CD14-positive monocyte (primary cell): ENCODE measurements around the gene HDAC6. TPM values are rescaled to one million over a fixed set of nuclear protein-coding genes. Genes with fewer than 3 reads are reported as not detected.

Experiments
- DNase-seq, 3 donors: peaks; one replicate each; pipeline ENCODE4 v3.0.0-alpha.2; 2011 to 2022
- H2AFZ ChIP-seq: 2 replicates; pipeline ENCODE4 v1.6.0; 2012; ENCODE audit warnings: mild to moderate bottlenecking, low read depth, low read length, inconsistent platforms; ENCODE audit not compliant: insufficient read depth, poor library complexity, severe bottlenecking
- H3K27ac ChIP-seq, 2 donors: 1 replicate in 1 of 2; 2 replicates in 1 of 2; pipeline ENCODE4 v1.5.1; 2012 to 2013; ENCODE audit warnings: low read length in 2 of 2, control low read depth in 1 of 2, inconsistent platforms in 1 of 2, low read depth in 1 of 2, mild to moderate bottlenecking in 1 of 2
- H3K27me3 ChIP-seq, 2 donors: one replicate each; pipeline versions ENCODE4 v1.6.0 to v1.6.1; 2011 to 2013; ENCODE audit warnings: low read length in 2 of 2; ENCODE audit not compliant: control insufficient read depth in 2 of 2, insufficient read depth in 2 of 2
- H3K36me3 ChIP-seq, 2 donors: replicated peaks in 1 of 2; 1 replicate in 1 of 2; 2 replicates in 1 of 2; pipeline versions ENCODE4 v1.5.1 to v1.6.1; 2012 to 2013; ENCODE audit warnings: low read length in 2 of 2, control low read depth in 1 of 2, inconsistent platforms in 1 of 2, mild to moderate bottlenecking in 1 of 2; ENCODE audit not compliant: insufficient read depth in 2 of 2, control insufficient read depth in 1 of 2
- H3K4me1 ChIP-seq, 2 donors: 1 replicate in 1 of 2; 2 replicates in 1 of 2; pipeline versions ENCODE4 v1.5.1 to v1.6.1; 2012 to 2013; ENCODE audit warnings: low read length in 2 of 2, control low read depth in 1 of 2, inconsistent platforms in 1 of 2, mild to moderate bottlenecking in 1 of 2, moderate library complexity in 1 of 2; ENCODE audit not compliant: insufficient read depth in 2 of 2, control insufficient read depth in 1 of 2
- H3K4me2 ChIP-seq: replicated peaks from 2 replicates; pipeline ENCODE3; 2012; ENCODE audit warnings: low read length, moderate library complexity, mild to moderate bottlenecking; ENCODE audit not compliant: poor library complexity, severe bottlenecking; ENCODE audit errors: extremely low read depth
- H3K4me3 ChIP-seq, 3 experiments: fragments of 200-600 bp in 1 of 3; sonication (generic) in 1 of 3; replicated peaks in 1 of 3; 1 replicate in 2 of 3; 2 replicates in 1 of 3; pipeline ENCODE4 v1.5.1; 2011 to 2013; ENCODE audit warnings: low read length in 3 of 3, mild to moderate bottlenecking in 3 of 3, control low read depth in 2 of 3, low read depth in 2 of 3, inconsistent platforms in 1 of 3, moderate library complexity in 1 of 3
- H3K79me2 ChIP-seq: 2 replicates; pipeline ENCODE4 v1.6.0; 2012; ENCODE audit warnings: mild to moderate bottlenecking, control low read depth, inconsistent platforms, low read length, moderate library complexity; ENCODE audit not compliant: insufficient read depth
- H3K9ac ChIP-seq: 2 replicates; pipeline ENCODE4 v1.6.0; 2017; ENCODE audit warnings: low read length, mild to moderate bottlenecking; ENCODE audit not compliant: insufficient read depth, poor library complexity, severe bottlenecking
- H3K9me3 ChIP-seq, 2 donors: replicated peaks in 1 of 2; 1 replicate in 1 of 2; 2 replicates in 1 of 2; pipeline versions ENCODE4 v1.5.1 to v1.6.1; 2012 to 2013; ENCODE audit warnings: low read length in 2 of 2, control low read depth in 1 of 2; ENCODE audit not compliant: control insufficient read depth in 1 of 2, insufficient read depth in 1 of 2
- H4K20me1 ChIP-seq: 2 replicates; pipeline ENCODE4 v1.6.0; 2012; ENCODE audit warnings: mild to moderate bottlenecking, low read length, control low read depth, moderate library complexity; ENCODE audit not compliant: insufficient read depth
- H3K27ac Mint-ChIP-seq, 7 donors: one replicate each; pipeline ENCODE4 v1.8.0; 2020; ENCODE audit warnings: mild to moderate bottlenecking in 7 of 7, mixed read lengths in 7 of 7, moderate library complexity in 6 of 7, inconsistent platforms in 2 of 7
- H3K27me3 Mint-ChIP-seq, 3 donors: one replicate each; pipeline ENCODE4 v1.8.0; 2021 to 2022; ENCODE audit warnings: low read depth in 3 of 3, mild to moderate bottlenecking in 3 of 3, mixed read lengths in 3 of 3, moderate library complexity in 3 of 3, inconsistent platforms in 1 of 3
- H3K36me3 Mint-ChIP-seq, 2 donors: one replicate each; pipeline ENCODE4 v1.8.0; 2020; ENCODE audit warnings: mixed read lengths in 2 of 2, inconsistent platforms in 1 of 2, mild to moderate bottlenecking in 1 of 2
- H3K4me1 Mint-ChIP-seq: one replicate; pipeline ENCODE4 v1.8.0; 2020; ENCODE audit warnings: mild to moderate bottlenecking, mixed read lengths
- H3K4me3 Mint-ChIP-seq, 2 donors: one replicate each; pipeline ENCODE4 v1.8.0; 2020; ENCODE audit warnings: mild to moderate bottlenecking in 2 of 2, mixed read lengths in 2 of 2, moderate library complexity in 1 of 2
- H3K9me3 Mint-ChIP-seq, 7 donors: one replicate each; pipeline ENCODE4 v1.8.0; 2020 to 2022; ENCODE audit warnings: mixed read lengths in 7 of 7, mild to moderate bottlenecking in 6 of 7, moderate library complexity in 6 of 7, inconsistent platforms in 2 of 7
- CTCF ChIP-seq: fragments of 200-600 bp; IDR thresholded peaks from one replicate; pipeline ENCODE4 v1.8.0; 2022; ENCODE audit warnings: antibody characterized with exemption, mild to moderate bottlenecking
- WGBS: methylation state at CpG from one replicate; pipeline ENCODE4 v1.1.5; 2013; ENCODE audit warnings: missing lambda C conversion rate; ENCODE audit not compliant: insufficient coverage; 5-methylcytosine and 5-hydroxymethylcytosine counted together
- intact Hi-C, 2 donors: fragments of 100-400 bp; cut with micrococcal nuclease; formaldehyde crosslinking; loops; one replicate each; pipeline versions ENCODE4 v1.15.0 to v1.15.1; 2023
- polyA plus RNA-seq, 3 donors: library from polyadenylated mRNA; depleted of rRNA in 1 of 3; unstranded in 2 of 3; stranded (reverse) in 1 of 3; fragments of 300-500 nt in 2 of 3; fragments of >200 nt in 1 of 3; fragmentation: Illumina TruSeq in 2 of 3; gene quantifications; 1 replicate in 2 of 3; 2 replicates in 1 of 3; pipeline ENCODE4 v1.2.3, GENCODE V29; 2012 to 2021

Gene HDAC6
- polyA plus RNA-seq, 3 donors: 12.7 to 67.0 (median 19.7) TPM

GRCh38 chrX:48753708-48754228 is 48.1 kb upstream of the HDAC6 start:
- no peak overlapping the region for H2AFZ ChIP-seq
- H3K4me1 ChIP-seq: peaks cover 13 to 20% of the 10 kb centered on the region in 2 donors
- H3K27me3 ChIP-seq: no peaks in the 10 kb centered on the region
- no peak for TF ChIP-seq CTCF
- H3K79me2 ChIP-seq: no peaks in the 10 kb centered on the region
- 100% methylated on average over 1 of the region's 8 CpGs for WGBS
- H3K4me3 ChIP-seq: no peak overlapping the region
- Mint-ChIP-seq H3K27ac (peak overlapping the region in 1 of 7 donors; percentile 11), H3K9me3 (peaks cover 0 to 7% (median 0%) of the 10 kb centered on the region in 7 donors), H3K27me3 (peaks cover 0 to 7% (median 0%) of the 10 kb centered on the region in 3 donors), H3K4me3 (no peak overlapping the region), H3K36me3 (no peaks in the 10 kb centered on the region), H3K4me1 (peaks cover 22% of the 10 kb centered on the region)
- H4K20me1 ChIP-seq: no peaks in the 10 kb centered on the region
- H3K36me3 ChIP-seq: no peaks in the 10 kb centered on the region
- no peaks in the 10 kb centered on the region for H3K9me3 ChIP-seq
- DNase-seq: no peak
- intact Hi-C loops: no loop called here
- no peak overlapping the region for H3K9ac ChIP-seq
- H3K27ac ChIP-seq: no peak overlapping the region
- no peak overlapping the region for H3K4me2 ChIP-seq

GRCh38 chrX:48754238-48754637 is 47.6 kb upstream of the HDAC6 start:
- H3K9ac ChIP-seq: no peak overlapping the region
- TF ChIP-seq CTCF: no peak
- no peaks in the 10 kb centered on the region for H3K27me3 ChIP-seq
- Mint-ChIP-seq H3K4me3 (no peak overlapping the region), H3K4me1 (peaks cover 22% of the 10 kb centered on the region), H3K36me3 (no peaks in the 10 kb centered on the region), H3K9me3 (peaks cover 0 to 7% (median 0%) of the 10 kb centered on the region in 7 donors), H3K27ac (no peak overlapping the region), H3K27me3 (peaks cover 0 to 7% (median 0%) of the 10 kb centered on the region in 3 donors)
- H3K4me1 ChIP-seq: peaks cover 13 to 20% of the 10 kb centered on the region in 2 donors
- 74% methylated on average over 4 of the region's 8 CpGs for WGBS
- H3K79me2 ChIP-seq: no peaks in the 10 kb centered on the region
- H2AFZ ChIP-seq: no peak overlapping the region
- H3K36me3 ChIP-seq: no peaks in the 10 kb centered on the region
- DNase-seq: no peak
- H4K20me1 ChIP-seq: no peaks in the 10 kb centered on the region
- H3K9me3 ChIP-seq: no peaks in the 10 kb centered on the region
- no peak overlapping the region for H3K27ac ChIP-seq
- H3K4me2 ChIP-seq: no peak overlapping the region
- intact Hi-C loops: no loop called here
- no peak overlapping the region for H3K4me3 ChIP-seq
